ENCODE results near the gene KRAS.

- TF ChIP-seq POLR2A (IDR thresholded peaks at IDR 0.05; ENCODE audit: low read depth, low read length) (no peak), CTCF (IDR thresholded peaks at IDR 0.05; ENCODE audit: extremely low read depth in 1 of 2, insufficient read depth in 1 of 2, low read depth in 1 of 2, low read length in 2 of 2) (no peak), EZH2 (IDR thresholded peaks at IDR 0.05; ENCODE audit: borderline replicate concordance, low read depth, low read length, severe bottlenecking) (no peak), MYC (IDR thresholded peaks at IDR 0.05; ENCODE audit: low read depth, low read length) (no peak)
Observed at GRCh38 chr12:25194722-25195055, 56.0 kb downstream of the KRAS start.
